Activated CD8-positive, alpha-beta memory T cell treated with anti-CD3 and anti-CD28 coated beads, Interleukin-2, amount 50 U/mL, for 48 hours (primary cell): ENCODE measurements around the gene NR2F2.

Experiments
- DNase-seq: peaks from one replicate; pipeline ENCODE4 v3.0.0-alpha.2; 2020

The NR2F2 gene

DNA sequence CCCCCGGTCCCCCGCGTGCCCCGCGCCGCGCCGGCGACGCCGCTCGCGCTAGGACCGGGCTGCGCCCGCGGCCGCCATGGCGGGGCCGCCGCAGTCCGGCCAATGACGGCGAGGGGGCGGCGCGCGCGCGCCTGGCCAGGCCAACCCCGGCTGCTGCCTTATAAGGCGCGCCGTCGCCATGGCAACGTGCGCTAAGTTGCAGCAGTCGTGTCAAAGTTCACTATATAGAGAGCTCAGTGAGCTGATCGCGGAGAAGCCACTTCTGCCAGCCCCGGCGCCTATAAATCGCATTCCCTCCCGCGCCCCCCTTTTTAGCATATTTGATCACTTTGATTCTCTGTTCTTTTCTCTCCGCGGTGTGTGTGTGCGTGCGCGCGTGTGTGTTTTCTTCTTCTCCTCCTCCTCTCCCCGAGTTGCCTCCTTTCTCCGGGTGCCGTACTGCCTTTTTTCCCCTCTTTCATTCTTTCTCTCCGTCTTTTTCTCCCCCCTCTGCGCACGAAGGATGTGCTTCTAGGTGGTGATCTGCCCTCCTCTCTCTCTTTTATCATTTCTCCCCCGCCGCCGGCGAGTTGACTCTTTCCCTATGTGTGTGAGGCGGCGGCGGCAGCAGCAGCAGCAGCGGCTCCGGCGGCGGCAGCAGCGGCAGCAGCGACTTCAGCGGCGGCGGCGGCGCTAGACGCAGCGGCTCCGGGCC is at the start of gene NR2F2:
Gene NR2F2, plus strand, starts transcription at position 251 of the 694 bp plus-strand sequence. CDS start 1,406 bp downstream, outside the sequence.
- peak; percentile 72 for DNase-seq

DNA sequence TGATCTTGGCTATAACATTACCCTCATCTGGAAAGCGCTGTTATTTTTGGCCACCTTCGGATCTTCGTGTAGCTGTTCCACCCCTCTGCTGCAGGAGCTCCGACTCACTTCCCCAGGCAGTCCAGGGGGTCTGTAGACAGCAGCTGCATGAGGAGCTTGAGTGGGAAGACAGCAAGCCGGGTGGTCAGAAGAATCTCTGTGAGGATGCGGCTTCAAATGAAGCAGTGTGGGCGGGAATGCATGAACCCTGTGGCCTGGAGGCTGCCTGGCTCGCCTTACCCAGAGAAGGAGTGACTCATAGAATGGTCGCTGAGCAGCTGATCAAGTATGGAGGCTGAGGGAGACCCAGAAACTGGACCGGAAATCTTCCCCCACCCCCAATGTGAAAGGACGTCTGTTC is 45.2 kb upstream of the NR2F2 start:
- DNase-seq = no peak

DNA sequence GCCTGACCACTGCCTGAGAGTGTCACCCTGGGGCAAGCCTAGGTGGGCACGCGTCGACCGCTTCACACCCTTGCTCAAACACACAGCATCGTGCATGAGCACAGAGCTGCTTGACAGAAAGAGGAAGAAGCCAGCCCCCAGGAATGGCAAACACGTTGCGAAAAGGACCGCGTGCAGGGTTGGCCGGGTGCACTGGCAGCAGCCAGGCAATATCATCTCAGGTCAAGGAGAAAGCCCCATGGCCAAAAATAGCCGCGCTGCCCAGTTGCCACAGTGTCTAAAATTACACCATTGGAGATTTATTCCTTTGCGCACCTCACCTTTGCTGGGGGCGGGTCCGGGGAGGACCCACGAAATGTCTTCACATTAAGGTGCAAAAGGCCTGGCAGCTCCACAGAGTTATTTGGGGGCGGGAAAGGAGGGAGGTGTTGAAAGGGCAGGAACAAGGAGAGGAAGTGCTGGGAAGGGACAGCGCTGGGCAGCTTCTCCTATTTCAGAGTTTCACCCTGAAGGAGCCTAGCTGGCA is 44.7 kb upstream of the NR2F2 start:
- no peak for DNase-seq

DNA sequence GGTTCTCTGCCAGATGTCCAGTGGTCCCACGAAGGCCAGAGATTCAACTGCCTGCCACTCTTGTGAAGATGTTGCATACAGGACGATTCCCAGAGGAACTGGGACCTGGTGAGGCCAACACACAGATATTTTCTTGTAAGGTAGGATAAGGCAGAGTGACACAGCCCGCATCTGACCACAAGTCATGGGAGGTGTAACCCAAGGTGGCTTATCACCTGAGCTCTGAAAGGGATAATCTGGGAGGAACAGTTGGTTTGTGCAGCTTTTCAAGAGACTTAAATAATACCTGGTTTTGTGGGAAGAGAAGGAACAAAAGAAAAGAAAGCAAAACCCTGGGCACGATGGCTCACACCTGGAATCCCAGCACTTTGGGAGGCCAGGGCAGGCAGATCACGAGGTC is 39.8 kb upstream of the NR2F2 start:
- DNase-seq = no peak

DNA sequence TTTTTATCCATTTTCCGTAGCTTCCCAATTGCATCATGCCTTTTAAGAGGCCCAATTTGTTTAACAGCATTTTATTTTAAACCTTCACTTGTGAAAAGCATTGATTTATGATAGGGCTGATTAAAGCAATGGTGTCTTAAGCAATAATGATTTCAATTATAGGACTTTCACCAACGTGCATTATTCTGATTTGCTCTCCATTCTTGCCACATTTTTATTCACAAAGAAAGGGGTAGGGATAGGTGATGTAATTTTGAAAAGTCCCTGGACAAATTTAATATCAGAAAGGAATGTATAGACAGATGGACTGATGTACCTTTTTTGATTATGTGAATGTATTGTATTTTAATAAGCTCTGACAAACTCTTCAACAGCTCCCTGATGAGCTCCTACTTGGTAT is 37.9 kb upstream of the NR2F2 start:
- DNase-seq = no peak

DNA sequence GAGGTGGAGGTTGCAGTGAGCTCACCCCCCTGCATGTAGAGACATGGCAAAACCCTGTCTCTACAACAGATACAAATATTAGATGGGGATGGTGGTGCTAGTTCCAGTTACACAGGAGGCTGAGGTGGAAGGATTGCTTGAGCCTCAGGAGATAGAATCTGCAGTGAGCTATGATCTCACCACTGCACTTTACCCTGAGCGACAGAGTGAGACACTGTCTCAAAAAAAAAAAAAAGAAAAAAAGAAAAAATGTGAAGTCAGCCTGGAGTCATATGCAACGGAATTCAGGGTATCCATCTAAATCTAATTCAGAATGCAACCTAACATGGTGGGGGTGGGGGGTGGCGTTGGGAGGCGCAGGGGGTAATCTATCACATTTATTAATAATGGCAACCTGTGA is 37.1 kb upstream of the NR2F2 start:
- no peak for DNase-seq

DNA sequence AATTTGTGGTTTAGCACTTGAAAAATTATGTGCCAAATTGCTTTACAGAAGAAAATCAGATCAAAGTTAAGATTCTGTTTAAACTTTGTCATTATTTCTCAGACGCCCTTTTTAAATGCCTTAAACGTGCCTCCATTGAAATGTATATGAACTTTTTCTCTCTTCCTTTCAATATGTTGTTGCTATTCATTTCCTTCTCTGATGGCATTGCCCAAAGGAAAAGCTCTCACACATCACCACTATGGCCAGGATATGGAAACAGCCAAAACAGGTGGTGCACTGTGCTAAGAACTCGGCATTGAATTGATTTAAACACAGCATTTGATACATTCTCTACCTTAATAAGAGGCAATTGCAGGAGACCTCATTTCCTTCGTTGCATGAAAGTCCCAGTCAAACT is 35.7 kb upstream of the NR2F2 start:
- no peak for DNase-seq

DNA sequence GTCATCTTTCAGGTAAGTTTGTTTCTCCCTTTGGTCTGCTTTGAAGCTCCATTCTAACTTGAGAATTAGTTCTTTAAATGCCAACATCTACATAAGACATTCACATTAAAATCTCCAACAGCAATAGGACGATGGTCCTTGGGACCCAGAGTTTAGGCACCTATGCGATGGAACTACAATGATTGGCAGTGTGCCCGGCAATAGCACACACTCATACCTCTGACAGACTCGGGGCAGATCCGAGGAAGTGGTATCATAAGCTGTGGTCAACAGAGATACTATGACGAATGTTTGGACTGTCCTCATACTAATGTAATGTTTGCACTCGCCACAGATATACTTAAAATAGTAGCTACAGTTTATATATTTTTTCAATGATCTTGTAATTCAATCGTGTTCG is 34.2 kb upstream of the NR2F2 start:
- DNase-seq = no peak

DNA sequence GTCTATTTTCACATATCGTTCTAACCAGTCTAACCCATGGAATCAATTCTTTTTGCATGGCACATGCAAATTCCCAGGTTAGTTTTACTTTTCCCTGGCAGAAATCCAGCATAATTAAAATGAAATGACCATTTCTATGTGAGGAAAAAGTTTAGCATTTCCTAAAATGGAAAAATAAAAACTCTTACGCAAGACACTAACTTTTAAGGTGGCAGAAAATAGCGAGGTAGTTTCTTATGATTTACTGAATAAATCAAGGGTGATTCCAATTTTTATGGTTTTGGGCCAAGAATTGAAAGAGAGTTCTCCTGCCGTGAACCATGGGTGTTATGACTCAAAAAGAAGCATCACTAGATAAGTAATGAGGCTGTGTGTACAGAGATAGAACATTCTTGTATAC is 32.7 kb upstream of the NR2F2 start:
- DNase-seq = no peak

DNA sequence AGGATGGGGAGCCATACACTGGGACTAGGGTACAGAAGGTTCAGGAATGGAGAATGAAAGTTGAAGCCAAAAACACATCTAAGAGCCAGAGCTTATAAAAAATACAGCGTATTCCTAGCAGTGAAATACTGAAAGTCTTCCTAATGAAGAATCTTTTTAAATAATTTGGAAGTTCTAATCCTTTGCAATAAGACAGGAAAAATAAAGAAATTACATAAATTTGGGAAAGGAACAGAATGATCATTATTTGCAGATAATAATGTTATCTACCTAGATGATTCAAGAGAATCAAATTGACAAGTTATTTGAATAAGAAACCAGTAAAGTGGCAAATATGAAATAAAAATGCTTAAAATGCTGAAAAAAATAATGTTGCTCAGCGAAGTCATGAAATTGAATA is 32.3 kb upstream of the NR2F2 start:
- DNase-seq = no peak

DNA sequence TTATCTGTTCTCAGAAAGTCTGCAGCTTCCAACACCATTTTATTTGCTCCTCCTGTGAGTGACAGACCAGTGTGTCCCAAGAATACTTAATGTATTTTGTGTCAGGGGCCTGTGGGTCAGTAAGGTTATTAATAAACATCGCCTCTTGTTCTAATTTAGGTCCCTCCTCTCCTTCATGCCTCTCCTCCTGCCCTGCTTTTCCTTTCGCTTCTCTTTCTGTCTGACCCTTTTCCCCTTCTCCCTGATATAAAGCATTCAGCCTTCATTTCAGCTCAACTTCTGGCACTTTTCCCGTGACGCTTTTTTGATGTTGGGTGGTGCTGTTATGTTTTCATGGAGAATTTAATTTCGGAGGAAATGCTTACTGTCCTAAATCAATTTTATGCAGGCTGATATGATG is 29.7 kb upstream of the NR2F2 start:
- no peak for DNase-seq

DNA sequence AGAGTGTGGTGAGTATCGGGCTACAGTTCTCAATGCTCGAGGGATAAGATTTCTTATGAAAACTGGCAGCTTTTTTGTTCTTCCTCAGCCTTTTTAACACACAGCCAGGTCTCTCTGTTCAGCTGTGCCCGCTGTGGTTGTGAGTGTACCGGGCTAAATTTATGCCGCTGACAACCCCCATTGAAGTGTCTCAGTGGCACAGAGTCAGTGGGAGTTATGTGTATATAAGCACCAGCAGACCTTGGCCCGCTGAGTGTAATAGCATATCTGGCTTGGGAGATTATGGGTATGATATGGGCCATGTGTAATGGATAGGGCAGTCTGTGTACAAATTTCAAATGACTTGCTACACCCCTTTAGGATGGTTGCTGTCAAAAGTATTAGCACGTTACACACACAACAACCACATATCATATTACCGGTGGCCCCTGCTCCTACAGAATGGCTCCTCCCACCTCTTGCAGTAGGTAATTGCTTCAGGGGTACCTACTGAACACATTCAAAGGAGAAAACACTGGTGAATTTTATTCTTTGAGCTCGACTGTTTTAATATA is 26.9 kb upstream of the NR2F2 start:
- DNase-seq = no peak

DNA sequence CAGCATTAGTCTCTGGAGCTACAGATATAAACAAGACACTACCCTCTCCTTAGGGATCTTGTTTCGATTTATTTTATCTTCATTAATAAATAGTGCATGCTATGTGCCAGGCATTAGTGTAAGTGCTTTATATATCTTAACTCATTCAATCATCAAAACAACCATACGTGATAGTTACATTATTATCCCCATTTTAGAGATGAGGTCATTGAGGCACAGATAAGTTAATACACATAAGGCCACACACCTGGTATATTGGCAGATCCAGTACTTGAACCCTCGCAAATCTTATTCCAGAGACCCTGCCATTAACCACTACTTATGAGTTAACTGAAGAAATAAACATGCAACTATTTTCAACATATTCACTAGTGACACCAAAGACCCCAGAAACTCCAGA is 25.7 kb upstream of the NR2F2 start:
- no peak for DNase-seq

DNA sequence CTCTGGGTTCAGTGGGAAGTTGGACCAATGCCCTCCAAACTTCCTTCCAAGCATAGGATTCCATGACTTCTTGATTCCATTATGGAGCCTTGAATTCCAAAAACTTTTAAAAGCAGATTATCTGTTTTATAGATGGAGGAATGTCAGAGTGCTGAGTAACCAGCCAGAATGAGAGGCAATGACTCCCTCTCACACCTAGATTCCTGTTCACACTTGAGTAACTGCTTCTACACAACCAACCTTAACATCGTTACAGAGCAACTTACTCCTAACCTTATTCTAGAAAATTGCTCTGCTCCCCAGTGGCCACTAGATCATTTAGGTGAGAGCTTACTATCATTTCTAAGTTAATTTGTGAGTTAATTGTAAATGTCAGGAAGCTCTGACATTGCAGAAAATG is 24.2 kb upstream of the NR2F2 start:
- no peak for DNase-seq

DNA sequence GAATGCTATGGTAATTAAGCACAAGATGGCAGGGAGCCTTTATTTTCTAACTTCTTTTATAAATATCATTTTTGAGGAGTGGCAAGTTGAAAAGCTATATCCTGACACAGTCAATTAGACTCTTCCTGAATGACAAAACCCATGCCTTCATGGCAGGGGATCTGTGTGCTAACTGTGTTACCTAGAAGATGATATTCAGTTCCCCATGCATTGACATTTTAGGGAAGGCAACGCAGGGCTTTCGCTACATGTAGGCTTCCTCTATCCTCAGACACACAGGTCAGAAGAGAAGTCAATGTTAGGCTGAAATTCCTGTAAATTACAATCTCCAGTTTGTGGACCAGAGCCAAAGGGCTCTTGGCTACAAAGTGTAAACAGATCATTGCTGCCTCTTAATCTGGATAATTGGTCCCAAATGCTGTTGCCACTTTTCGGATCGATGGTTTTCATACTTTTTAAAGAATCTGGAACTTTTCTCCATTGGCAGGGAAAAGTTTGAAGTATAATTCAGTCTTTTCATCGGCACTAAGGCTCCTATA is 22.6 kb upstream of the NR2F2 start:
- DNase-seq = no peak

DNA sequence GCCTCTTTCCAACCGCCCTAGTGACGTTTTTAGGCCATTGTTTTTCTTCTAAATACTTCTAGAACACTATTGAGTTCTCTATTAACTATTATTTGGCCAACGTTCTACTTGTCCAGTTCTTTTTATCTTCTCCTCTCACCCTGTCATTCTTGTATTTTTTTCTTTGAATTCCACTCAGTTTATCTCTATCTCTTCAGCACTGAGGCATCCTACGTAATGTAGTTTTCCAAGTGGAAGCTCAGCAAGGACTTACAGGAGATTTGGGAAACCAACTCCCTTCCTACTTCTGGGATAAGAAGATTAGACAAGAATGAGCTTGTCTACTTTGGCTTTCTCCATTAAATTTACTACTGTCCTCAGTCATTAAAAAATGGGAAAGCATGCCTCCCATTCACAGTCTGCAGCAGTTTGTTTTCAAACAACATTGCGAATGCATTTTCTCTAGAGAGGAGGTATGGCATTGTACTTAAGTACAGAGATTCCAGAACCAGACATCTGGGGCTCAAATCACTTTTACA is 21.3 kb upstream of the NR2F2 start:
- no peak for DNase-seq

DNA sequence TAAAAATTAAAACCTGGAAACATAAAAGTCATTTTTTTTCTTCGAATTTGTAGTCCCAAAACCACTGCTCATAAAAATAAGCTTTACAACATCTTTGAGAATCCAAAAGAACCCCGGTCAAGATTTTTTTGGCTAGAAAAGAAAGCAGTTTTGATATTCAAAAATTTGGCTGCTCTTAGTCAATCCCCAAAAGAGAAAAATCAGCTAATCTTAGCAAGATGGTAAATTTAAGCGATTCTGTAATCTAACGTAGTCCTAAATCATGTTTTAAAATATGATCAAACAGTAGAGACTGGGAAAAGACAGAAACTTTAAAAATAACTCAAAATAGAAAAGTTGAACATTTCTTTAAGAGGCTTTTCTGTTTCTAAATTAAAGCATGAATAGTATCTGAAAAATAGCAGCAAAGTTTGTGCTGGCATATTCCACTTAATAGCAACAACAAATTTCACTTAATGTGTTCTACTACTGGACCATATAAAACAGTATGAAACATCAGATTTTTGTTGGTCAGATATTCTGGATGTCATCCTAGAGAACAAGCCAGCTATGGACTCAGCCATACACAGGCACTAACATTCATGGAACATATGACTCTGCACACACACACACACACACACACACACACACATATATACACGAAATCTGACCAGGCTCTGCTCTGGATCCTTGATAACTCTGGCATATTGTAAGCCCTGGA is 19.1 kb upstream of the NR2F2 start:
- no peak for DNase-seq

DNA sequence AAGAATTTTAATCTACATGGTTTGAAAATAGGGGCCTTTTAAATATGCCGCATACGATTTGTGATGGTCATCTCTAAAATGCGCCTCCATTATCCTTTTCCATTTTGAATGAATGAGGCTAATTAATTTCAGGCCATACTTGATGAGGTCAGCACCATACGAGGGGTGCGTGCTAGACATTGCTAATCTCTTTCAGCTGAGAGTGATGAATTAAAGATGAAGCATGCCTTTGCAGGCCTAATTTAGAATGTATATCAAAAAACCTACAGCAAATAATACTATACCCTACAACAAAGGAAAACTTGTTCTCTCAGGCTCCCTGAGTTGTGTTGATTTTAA is 18.6 kb upstream of the NR2F2 start:
- no peak for DNase-seq

DNA sequence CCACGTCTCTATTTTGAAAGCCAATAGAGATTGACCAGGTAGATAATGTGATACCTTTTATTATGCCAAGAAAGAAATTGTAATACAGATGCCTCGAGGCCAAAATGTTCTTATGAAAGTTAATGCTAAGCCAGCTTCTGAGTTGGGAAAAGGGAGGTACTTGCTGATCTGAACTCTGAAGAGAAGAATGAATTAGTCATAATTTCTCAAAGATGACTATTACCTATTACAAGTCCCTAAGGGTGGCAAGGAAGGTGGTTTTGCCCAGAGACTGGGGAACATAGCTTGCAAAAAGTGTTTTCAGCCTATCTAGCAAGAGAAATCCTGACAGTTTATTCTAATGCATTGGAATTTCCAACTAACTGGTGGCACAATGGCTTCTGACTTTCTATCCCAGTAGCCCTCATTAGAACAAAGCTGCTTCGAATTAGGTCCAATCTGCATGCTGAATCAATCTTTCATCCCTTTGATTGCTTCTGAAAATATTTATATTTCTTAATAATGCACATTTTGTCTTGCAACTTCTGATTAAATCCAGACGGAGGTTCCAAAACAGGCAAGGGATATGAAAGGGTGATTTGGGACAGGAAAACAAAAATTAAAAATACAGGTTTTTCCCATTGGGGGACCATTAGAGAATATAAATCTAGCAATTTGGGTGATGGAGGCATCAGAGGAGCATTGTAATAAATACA is 17.7 kb upstream of the NR2F2 start:
- no peak for DNase-seq

DNA sequence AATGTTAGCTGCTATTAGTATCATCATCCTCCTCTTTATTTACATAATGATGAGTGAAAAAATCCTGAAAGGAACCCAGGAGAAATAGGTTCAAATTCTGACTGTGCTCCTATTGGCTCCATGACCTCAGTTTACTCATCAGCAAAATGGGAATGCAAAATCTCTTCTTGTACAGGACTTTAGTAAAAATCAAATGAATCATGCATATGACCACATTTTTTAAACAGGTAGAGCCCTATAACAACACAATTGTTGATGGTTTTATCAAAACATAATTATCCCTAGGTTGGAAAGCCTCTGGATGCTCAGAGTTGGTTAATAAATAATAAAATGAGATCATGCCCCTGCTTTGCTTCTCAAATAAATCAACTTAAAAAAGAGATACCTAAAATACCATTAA is 16.0 kb upstream of the NR2F2 start:
- no peak for DNase-seq

DNA sequence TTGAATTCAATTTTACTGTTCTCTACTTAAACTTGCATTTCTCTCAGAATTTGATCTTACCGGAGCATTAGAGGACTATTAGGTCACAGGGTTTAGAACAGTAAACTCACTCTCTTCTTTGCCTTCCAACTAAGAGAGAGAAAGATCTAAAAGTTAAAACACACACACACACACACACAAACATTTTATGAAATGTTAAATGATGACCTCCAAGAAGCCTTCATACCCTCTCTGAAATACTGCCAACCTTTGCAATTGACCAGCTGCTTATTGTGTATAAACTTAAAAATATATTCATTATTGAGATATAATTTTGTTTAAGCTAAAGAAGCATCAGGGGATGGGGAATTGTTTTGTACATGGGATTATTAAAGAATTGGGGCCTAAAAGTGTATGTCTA is 15.5 kb upstream of the NR2F2 start:
- no peak for DNase-seq

DNA sequence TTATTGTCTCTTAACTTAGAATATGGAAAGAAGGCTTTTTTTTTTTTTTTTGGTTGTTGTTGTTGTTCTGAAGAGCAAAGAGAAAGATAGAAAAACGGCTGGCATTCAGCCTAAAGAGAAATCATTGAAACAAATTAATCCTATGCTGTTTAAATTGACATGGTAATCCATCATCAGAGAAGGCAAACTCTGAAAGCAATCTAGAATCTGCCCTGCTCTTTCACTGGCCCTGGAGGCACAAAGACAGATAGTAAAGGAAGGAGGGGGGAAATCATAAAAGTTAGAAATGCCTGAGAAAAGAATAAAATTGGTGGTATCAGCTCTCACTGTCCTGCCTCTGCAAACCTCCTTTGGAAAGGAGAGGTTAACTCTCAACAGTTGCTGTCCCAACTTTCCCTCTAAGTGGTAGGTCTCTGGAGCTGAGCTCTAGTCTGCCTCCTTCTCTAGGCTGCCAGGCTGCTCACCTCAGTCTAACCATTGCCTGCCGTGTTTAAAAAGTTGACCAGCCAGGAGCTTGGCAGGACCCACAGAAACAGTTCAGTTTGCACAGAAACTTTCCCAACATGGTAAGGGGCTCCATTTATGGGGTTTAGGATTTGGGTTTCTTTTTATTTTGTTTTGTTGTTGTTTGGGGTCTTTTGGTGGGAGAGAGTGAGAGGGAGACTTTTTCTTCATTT is 13.4 kb upstream of the NR2F2 start:
- DNase-seq = no peak

DNA sequence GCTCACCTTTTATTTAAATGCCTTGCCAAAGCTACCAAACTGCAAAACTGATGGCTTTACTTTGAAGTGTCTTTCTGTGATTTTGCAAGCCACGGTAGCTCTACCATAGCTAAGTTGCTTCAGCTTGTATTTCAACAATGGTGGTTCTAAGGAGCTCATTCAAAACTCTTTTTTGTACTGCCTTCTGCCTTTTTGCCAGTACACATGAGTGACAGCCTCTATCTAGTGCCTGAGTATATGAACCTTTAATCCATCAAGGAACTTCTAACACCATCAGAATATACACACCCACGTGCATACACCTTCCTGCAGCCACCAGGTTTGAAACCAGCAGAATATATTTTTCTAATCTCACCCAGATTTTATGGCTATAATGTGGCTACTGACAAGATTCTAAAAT is 10.4 kb upstream of the NR2F2 start:
- no peak for DNase-seq
